ENCODE data around the gene CEP72. TPM values are rescaled to one million over a fixed set of nuclear protein-coding genes. Genes with fewer than 3 reads are reported as not detected.

Gene CEP72
- total RNA-seq, 4 donors from 2014 or later, result 3.3 to 6.6 (median 5.0) TPM

GRCh38 chr5:570886-571285 lies 41.3 kb upstream of the CEP72 start:
- 87 to 88% methylated on average over 8 of the region's 8 CpGs for WGBS, 2 donors
- no peak overlapping the region for H3K27ac ChIP-seq
- no peak overlapping the region for H3K4me3 ChIP-seq
- H3K27me3 ChIP-seq, result peaks cover 0 to 19% of the 10 kb centered on the region in 2 donors
- no peak for DNase-seq (ENCODE audit: low spot score in 2 of 2)
- H3K9me3 ChIP-seq, result peaks cover 0 to 18% (median 0%) of the 10 kb centered on the region in 4 donors
- H3K4me1 ChIP-seq, result no peaks in the 10 kb centered on the region
- TF ChIP-seq CTCF (IDR thresholded peaks at IDR 0.05), result no peak
- no peak for TF ChIP-seq POLR2A (IDR thresholded peaks at IDR 0.05)
- no peak for TF ChIP-seq EP300 (IDR thresholded peaks at IDR 0.05)
- H3K36me3 ChIP-seq, result no peaks in the 10 kb centered on the region

- Histone ChIP-seq H3K27ac (no peak overlapping the region), H3K36me3 (no peaks in the 10 kb centered on the region), H3K4me1 (no peaks in the 10 kb centered on the region), H3K4me3 (no peak overlapping the region), H3K9me3 (peaks cover 0 to 20% (median 0%) of the 10 kb centered on the region in 4 donors), H3K27me3 (peaks cover 0 to 10% of the 10 kb centered on the region in 2 donors)
- 90 to 96% methylated on average over 13 of the region's 13 CpGs for WGBS, 2 donors
- TF ChIP-seq POLR2A (IDR thresholded peaks at IDR 0.05), result no peak
- no peak for TF ChIP-seq CTCF (IDR thresholded peaks at IDR 0.05)
- TF ChIP-seq EP300 (IDR thresholded peaks at IDR 0.05), result no peak
- no peak for DNase-seq (ENCODE audit: low spot score in 2 of 2)
Observed at GRCh38 chr5:571791-572190, 40.3 kb upstream of the CEP72 start.

GRCh38 chr5:572398-573019 lies 39.6 kb upstream of the CEP72 start:
- Histone ChIP-seq H3K4me3 (no peak overlapping the region), H3K4me1 (no peaks in the 10 kb centered on the region), H3K9me3 (peaks cover 0 to 24% (median 0%) of the 10 kb centered on the region in 4 donors), H3K36me3 (no peaks in the 10 kb centered on the region), H3K27ac (no peak overlapping the region), H3K27me3 (peaks cover 0 to 6% of the 10 kb centered on the region in 2 donors)
- no peak for DNase-seq (ENCODE audit: low spot score in 2 of 2)
- WGBS, 2 donors, result 29 to 37% methylated on average over 14 of the region's 14 CpGs
- no peak for TF ChIP-seq EP300 (IDR thresholded peaks at IDR 0.05)
- TF ChIP-seq POLR2A (IDR thresholded peaks at IDR 0.05), result no peak
- TF ChIP-seq CTCF (IDR thresholded peaks at IDR 0.05), result no peak

- no peak for DNase-seq (ENCODE audit: low spot score in 2 of 2)
- H3K4me3 ChIP-seq, result no peak overlapping the region
- H3K27ac ChIP-seq, result no peak overlapping the region
- peaks cover 0 to 25% (median 0%) of the 10 kb centered on the region in 4 donors for H3K9me3 ChIP-seq
- 92 to 94% methylated on average over 12 of the region's 12 CpGs for WGBS, 2 donors
- no peaks in the 10 kb centered on the region for H3K4me1 ChIP-seq
- H3K27me3 ChIP-seq, result peaks cover 0 to 6% of the 10 kb centered on the region in 2 donors
- TF ChIP-seq POLR2A (IDR thresholded peaks at IDR 0.05), result no peak
- no peak for TF ChIP-seq EP300 (IDR thresholded peaks at IDR 0.05)
- no peak for TF ChIP-seq CTCF (IDR thresholded peaks at IDR 0.05)
- no peaks in the 10 kb centered on the region for H3K36me3 ChIP-seq
Observed at GRCh38 chr5:573206-573605, 38.9 kb upstream of the CEP72 start.

- peaks cover 0 to 5% of the 10 kb centered on the region in 2 donors for H3K27me3 ChIP-seq
- WGBS, 2 donors, result 27 to 42% methylated on average over 16 of the region's 16 CpGs
Observed at GRCh38 chr5:573976-574375, 38.2 kb upstream of the CEP72 start.

More at GRCh38 chr5:573976-574375, 38.2 kb upstream of the CEP72 start:
- H3K27ac ChIP-seq, result no peak overlapping the region
- H3K4me1 ChIP-seq, result no peaks in the 10 kb centered on the region
- no peak overlapping the region for H3K4me3 ChIP-seq
- no peaks in the 10 kb centered on the region for H3K36me3 ChIP-seq
- DNase-seq (ENCODE audit: low spot score in 2 of 2), result no peak
- H3K9me3 ChIP-seq, result peaks cover 0 to 25% (median 0%) of the 10 kb centered on the region in 4 donors
- no peak for TF ChIP-seq CTCF (IDR thresholded peaks at IDR 0.05)
